H9 (cell line): ENCODE data around the gene TSACC. TPM values are rescaled to one million over a fixed set of nuclear protein-coding genes. Genes with fewer than 3 reads are reported as not detected.

ENCODE experiments used
- DNase-seq: peaks from one replicate; pipeline ENCODE4 v3.0.0-alpha.2; 2017
- H2AFZ ChIP-seq: one replicate; pipeline ENCODE4 v1.6.1; 2013; ENCODE audit warnings: mild to moderate bottlenecking, low read length, control low read depth, moderate library complexity
- H2AK5ac ChIP-seq: 2 replicates; pipeline ENCODE4 v1.6.1; 2013; ENCODE audit warnings: low read length, control low read depth, mixed read lengths; ENCODE audit not compliant: insufficient read length
- H2BK120ac ChIP-seq: one replicate; pipeline ENCODE4 v1.6.1; 2013; ENCODE audit warnings: low read depth, mild to moderate bottlenecking, low read length, control low read depth, inconsistent platforms; ENCODE audit not compliant: poor library complexity, severe bottlenecking
- H2BK12ac ChIP-seq: 2 replicates; pipeline ENCODE4 v1.6.1; 2013; ENCODE audit warnings: low read length, control low read depth, mixed read lengths, low read depth; ENCODE audit not compliant: insufficient read length
- H2BK15ac ChIP-seq: 2 replicates; pipeline ENCODE4 v1.6.1; 2013; ENCODE audit warnings: low read depth, low read length, control low read depth
- H2BK20ac ChIP-seq: one replicate; pipeline ENCODE4 v1.6.1; 2013; ENCODE audit warnings: low read depth, mild to moderate bottlenecking, low read length, control low read depth, inconsistent platforms; ENCODE audit not compliant: poor library complexity, severe bottlenecking
- H2BK5ac ChIP-seq: 2 replicates; pipeline ENCODE4 v1.6.1; 2013; ENCODE audit warnings: low read length, control low read depth, mixed read lengths; ENCODE audit not compliant: insufficient read length
- H3K14ac ChIP-seq: 2 replicates; pipeline ENCODE4 v1.6.1; 2013; ENCODE audit warnings: low read length, control low read depth; ENCODE audit not compliant: insufficient read depth
- H3K18ac ChIP-seq: 2 replicates; pipeline ENCODE4 v1.6.1; 2013; ENCODE audit warnings: low read depth, mild to moderate bottlenecking, mixed read lengths, low read length, control low read depth; ENCODE audit not compliant: insufficient read length
- H3K23ac ChIP-seq: 2 replicates; pipeline ENCODE4 v1.6.1; 2013; ENCODE audit warnings: low read length, control low read depth, mixed read lengths, low read depth; ENCODE audit not compliant: insufficient read length
- H3K23me2 ChIP-seq: 2 replicates; pipeline ENCODE4 v1.6.1; 2013; ENCODE audit warnings: low read depth, mild to moderate bottlenecking, mixed read lengths, low read length, control low read depth; ENCODE audit not compliant: insufficient read length, poor library complexity, severe bottlenecking
- H3K27ac ChIP-seq: 2 replicates; pipeline ENCODE4 v1.5.1; 2013; ENCODE audit warnings: low read length, control low read depth, mixed read lengths, low read depth; ENCODE audit not compliant: insufficient read length
- H3K27me3 ChIP-seq: 2 replicates; pipeline ENCODE4 v1.6.1; 2013; ENCODE audit warnings: low read length, control low read depth, inconsistent platforms; ENCODE audit not compliant: insufficient read depth
- H3K4ac ChIP-seq: 2 replicates; pipeline ENCODE4 v1.6.1; 2013; ENCODE audit warnings: low read depth, mild to moderate bottlenecking, control low read depth, inconsistent platforms, low read length, moderate library complexity
- H3K4me1 ChIP-seq: 2 replicates; pipeline ENCODE4 v1.6.1; 2013; ENCODE audit warnings: low read length, control low read depth, inconsistent platforms; ENCODE audit not compliant: insufficient read depth
- H3K4me2 ChIP-seq: 2 replicates; pipeline ENCODE4 v1.6.1; 2013; ENCODE audit warnings: low read length, control low read depth, mixed read lengths; ENCODE audit not compliant: insufficient read length, insufficient read depth
- H3K56ac ChIP-seq: 2 replicates; pipeline ENCODE4 v1.6.1; 2013; ENCODE audit warnings: low read depth, mild to moderate bottlenecking, mixed read lengths, low read length, control low read depth; ENCODE audit not compliant: insufficient read length
- H3K79me1 ChIP-seq: 2 replicates; pipeline ENCODE4 v1.6.1; 2013; ENCODE audit warnings: low read depth, mild to moderate bottlenecking, moderate library complexity, low read length, control low read depth, inconsistent platforms; ENCODE audit not compliant: insufficient read depth, poor library complexity, severe bottlenecking
- H3K79me2 ChIP-seq: 2 replicates; pipeline ENCODE4 v1.6.1; 2013; ENCODE audit warnings: low read length, control low read depth, inconsistent platforms; ENCODE audit not compliant: insufficient read depth
- H3K9ac ChIP-seq: 2 replicates; pipeline ENCODE4 v1.6.1; 2013; ENCODE audit warnings: low read length, control low read depth, mixed read lengths; ENCODE audit not compliant: insufficient read length; ENCODE audit errors: extremely low read depth
- H3K9me3 ChIP-seq: one replicate; pipeline ENCODE4 v1.6.1; 2013; ENCODE audit warnings: low read depth, low read length, inconsistent platforms; ENCODE audit not compliant: control insufficient read depth
- H3T11ph ChIP-seq: one replicate; pipeline ENCODE4 v1.6.1; 2013; ENCODE audit warnings: mild to moderate bottlenecking, low read length, control low read depth, inconsistent platforms
- H4K20me1 ChIP-seq: one replicate; pipeline ENCODE4 v1.6.1; 2013; ENCODE audit not compliant: control insufficient read depth, insufficient read length, insufficient read depth
- H4K5ac ChIP-seq: 2 replicates; pipeline ENCODE4 v1.6.1; 2013; ENCODE audit warnings: low read depth, mild to moderate bottlenecking, mixed read lengths, low read length, control low read depth; ENCODE audit not compliant: insufficient read length
- H4K8ac ChIP-seq: replicated peaks from 2 replicates; pipeline ENCODE4 v1.6.1; 2013; ENCODE audit warnings: low read length, control low read depth, mixed read lengths, low read depth; ENCODE audit not compliant: insufficient read length
- H4K91ac ChIP-seq: 2 replicates; pipeline ENCODE4 v1.6.1; 2013; ENCODE audit warnings: low read depth, mild to moderate bottlenecking, moderate library complexity, mixed read lengths, low read length, control low read depth; ENCODE audit not compliant: insufficient read length
- H3K27ac Mint-ChIP-seq, 3 experiments: 2 replicates in 2 of 3; 3 replicates in 1 of 3; pipeline ENCODE4 v1.8.0; 2020 to 2021; ENCODE audit warnings: mixed read lengths in 3 of 3, mild to moderate bottlenecking in 1 of 3, moderate library complexity in 1 of 3
- H3K27me3 Mint-ChIP-seq: 2 replicates; pipeline ENCODE4 v1.8.0; 2021; ENCODE audit warnings: low read depth, mild to moderate bottlenecking, moderate library complexity, mixed read lengths
- H3K36me3 Mint-ChIP-seq, 3 experiments: 2 replicates in 2 of 3; 3 replicates in 1 of 3; pipeline ENCODE4 v1.8.0; 2020 to 2021; ENCODE audit warnings: low read depth in 3 of 3, mixed read lengths in 3 of 3; ENCODE audit not compliant: insufficient read depth in 1 of 3
- H3K4me1 Mint-ChIP-seq, 2 experiments: 2 replicates each; pipeline ENCODE4 v1.8.0; 2020; ENCODE audit warnings: mixed read lengths in 2 of 2
- H3K4me3 Mint-ChIP-seq, 2 experiments: 2 replicates in 1 of 2; 3 replicates in 1 of 2; pipeline ENCODE4 v1.8.0; 2020 to 2021; ENCODE audit warnings: mild to moderate bottlenecking in 2 of 2, mixed read lengths in 2 of 2, moderate library complexity in 1 of 2
- H3K9me3 Mint-ChIP-seq, 2 experiments: 2 replicates in 1 of 2; 3 replicates in 1 of 2; pipeline ENCODE4 v1.8.0; 2020; ENCODE audit warnings: mild to moderate bottlenecking in 2 of 2, mixed read lengths in 2 of 2, moderate library complexity in 1 of 2
- WGBS: extraction: QIAGEN DNeasy Blood & Tissue Kit; methylation state at CpG from one replicate; pipeline ENCODE4 v1.1.7; 2013; ENCODE audit warnings: missing lambda C conversion rate, low lambda C conversion rate, mixed read lengths; ENCODE audit not compliant: insufficient read length; ENCODE audit errors: extremely low coverage; 5-methylcytosine and 5-hydroxymethylcytosine counted together
- total RNA-seq: library from RNA; stranded (reverse); gene quantifications from 2 replicates; pipeline ENCODE4 v1.2.1, GENCODE V29; 2021
- TF ChIP-seq, protein P1 (sequence below): fragments of 200-600 bp; sonication (generic); conservative IDR thresholded peaks from 3 replicates; pipeline ENCODE4 v1.8.0; 2021; ENCODE audit warnings: antibody characterized with exemption, mild to moderate bottlenecking

TSACC gene
- total RNA-seq, 1 experiment from 2014 or later, result 2.3 TPM

DNA sequence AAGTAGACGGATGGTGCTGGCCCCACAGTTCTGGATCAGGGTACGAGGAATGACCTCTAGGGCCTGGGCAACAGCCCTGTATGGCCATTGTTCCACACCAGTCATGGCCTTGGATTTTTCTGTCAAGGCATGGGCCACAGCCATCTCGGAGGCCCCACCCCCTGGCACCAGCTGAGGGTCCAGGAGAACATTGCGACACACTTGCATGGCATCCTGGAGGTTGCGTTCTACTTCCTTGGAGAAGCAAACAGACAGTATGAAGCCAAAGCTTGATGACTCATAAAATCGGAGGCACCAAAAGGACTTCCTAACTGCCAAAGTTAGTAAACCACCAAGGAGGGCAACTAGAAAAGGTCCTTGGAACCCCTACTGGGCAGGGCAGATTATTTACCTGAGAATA, 27.4 kb upstream of the TSACC start:
- H3K4me1 Mint-ChIP-seq, result no peaks in the 10 kb centered on the region
- no peaks in the 10 kb centered on the region for H3K4me1 ChIP-seq

More for the DNA sequence above, 27.4 kb upstream of the TSACC start:
- Histone ChIP-seq H3K79me2 (no peaks in the 10 kb centered on the region), H3K14ac (no peak overlapping the region), H4K5ac (no peak overlapping the region), H3T11ph (no peak overlapping the region), H2BK12ac (no peak overlapping the region), H2AK5ac (no peak overlapping the region), H2BK20ac (no peak overlapping the region), H4K8ac (no peak overlapping the region), H2AFZ (no peak overlapping the region), H3K27ac (no peak overlapping the region), H3K9me3 (no peaks in the 10 kb centered on the region), H3K4ac (no peak overlapping the region), H3K79me1 (no peaks in the 10 kb centered on the region), H2BK120ac (no peak overlapping the region), H3K18ac (no peak overlapping the region), H3K56ac (no peak overlapping the region), H4K91ac (no peak overlapping the region), H2BK15ac (no peak overlapping the region), H2BK5ac (no peak overlapping the region), H3K27me3 (no peaks in the 10 kb centered on the region), H3K23ac (no peak overlapping the region), H3K4me2 (no peak overlapping the region), H3K23me2 (no peaks in the 10 kb centered on the region), H4K20me1 (no peaks in the 10 kb centered on the region), H3K9ac (no peak overlapping the region)
- Mint-ChIP-seq H3K9me3 (no peaks in the 10 kb centered on the region), H3K36me3 (peaks cover 46 to 91% (median 84%) of the 10 kb centered on the region in 3 experiments), H3K27ac (no peak overlapping the region), H3K4me3 (no peak overlapping the region), H3K27me3 (no peaks in the 10 kb centered on the region; the same call in 1 of the 2 replicates)
- TF ChIP-seq, protein P1, sequence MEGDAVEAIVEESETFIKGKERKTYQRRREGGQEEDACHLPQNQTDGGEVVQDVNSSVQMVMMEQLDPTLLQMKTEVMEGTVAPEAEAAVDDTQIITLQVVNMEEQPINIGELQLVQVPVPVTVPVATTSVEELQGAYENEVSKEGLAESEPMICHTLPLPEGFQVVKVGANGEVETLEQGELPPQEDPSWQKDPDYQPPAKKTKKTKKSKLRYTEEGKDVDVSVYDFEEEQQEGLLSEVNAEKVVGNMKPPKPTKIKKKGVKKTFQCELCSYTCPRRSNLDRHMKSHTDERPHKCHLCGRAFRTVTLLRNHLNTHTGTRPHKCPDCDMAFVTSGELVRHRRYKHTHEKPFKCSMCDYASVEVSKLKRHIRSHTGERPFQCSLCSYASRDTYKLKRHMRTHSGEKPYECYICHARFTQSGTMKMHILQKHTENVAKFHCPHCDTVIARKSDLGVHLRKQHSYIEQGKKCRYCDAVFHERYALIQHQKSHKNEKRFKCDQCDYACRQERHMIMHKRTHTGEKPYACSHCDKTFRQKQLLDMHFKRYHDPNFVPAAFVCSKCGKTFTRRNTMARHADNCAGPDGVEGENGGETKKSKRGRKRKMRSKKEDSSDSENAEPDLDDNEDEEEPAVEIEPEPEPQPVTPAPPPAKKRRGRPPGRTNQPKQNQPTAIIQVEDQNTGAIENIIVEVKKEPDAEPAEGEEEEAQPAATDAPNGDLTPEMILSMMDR, result no peak
- no CpG with 5 or more reads among the region's 6 CpGs for WGBS
- no peak for DNase-seq
